ENCODE data around the gene TIAM1. TPM values are rescaled to one million over a fixed set of nuclear protein-coding genes. Genes with fewer than 3 reads are reported as not detected.

TIAM1 gene
- total and polyA plus RNA-seq, 11 donors, result 0.31 to 9.4 (median 1.1) TPM

DNA sequence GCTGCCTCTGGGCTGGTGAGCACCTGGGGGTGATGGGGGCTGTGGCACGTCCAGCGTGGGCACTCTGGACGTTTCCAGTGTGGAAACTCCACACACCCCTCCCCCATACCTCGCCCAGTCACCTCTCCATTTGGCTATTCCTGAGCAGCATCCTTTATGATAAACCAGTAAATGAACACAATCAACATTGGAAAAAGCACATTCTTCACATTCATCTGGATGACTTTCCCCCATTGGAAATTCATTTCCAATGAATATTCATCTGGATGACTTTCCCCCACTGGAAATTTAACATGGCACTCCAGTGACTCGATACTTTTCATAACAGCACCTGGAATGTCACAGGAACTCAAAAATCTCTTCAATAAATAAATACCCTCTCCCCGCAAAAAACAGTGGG, 201.0 kb downstream of the TIAM1 start:
- DNase-seq (no peak), ATAC-seq (no peak)
- intact Hi-C loops (cut with DNase I), result no loop called here
- WGBS, 4 donors, result 84 to 91% (median 89%) methylated on average over 6 of the region's 6 CpGs
- Histone ChIP-seq H3K27me3 (no peaks in the 10 kb centered on the region), H3K4me1 (no peaks in the 10 kb centered on the region), H3K9me3 (no peaks in the 10 kb centered on the region), H3K27ac (no peak overlapping the region), H3K4me3 (no peak overlapping the region), H3K36me3 (no peaks in the 10 kb centered on the region)
- no peak for TF ChIP-seq POLR2A (IDR thresholded peaks at IDR 0.05)
- TF ChIP-seq, protein P1, sequence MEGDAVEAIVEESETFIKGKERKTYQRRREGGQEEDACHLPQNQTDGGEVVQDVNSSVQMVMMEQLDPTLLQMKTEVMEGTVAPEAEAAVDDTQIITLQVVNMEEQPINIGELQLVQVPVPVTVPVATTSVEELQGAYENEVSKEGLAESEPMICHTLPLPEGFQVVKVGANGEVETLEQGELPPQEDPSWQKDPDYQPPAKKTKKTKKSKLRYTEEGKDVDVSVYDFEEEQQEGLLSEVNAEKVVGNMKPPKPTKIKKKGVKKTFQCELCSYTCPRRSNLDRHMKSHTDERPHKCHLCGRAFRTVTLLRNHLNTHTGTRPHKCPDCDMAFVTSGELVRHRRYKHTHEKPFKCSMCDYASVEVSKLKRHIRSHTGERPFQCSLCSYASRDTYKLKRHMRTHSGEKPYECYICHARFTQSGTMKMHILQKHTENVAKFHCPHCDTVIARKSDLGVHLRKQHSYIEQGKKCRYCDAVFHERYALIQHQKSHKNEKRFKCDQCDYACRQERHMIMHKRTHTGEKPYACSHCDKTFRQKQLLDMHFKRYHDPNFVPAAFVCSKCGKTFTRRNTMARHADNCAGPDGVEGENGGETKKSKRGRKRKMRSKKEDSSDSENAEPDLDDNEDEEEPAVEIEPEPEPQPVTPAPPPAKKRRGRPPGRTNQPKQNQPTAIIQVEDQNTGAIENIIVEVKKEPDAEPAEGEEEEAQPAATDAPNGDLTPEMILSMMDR (IDR thresholded peaks at IDR 0.05), result no peak

DNA sequence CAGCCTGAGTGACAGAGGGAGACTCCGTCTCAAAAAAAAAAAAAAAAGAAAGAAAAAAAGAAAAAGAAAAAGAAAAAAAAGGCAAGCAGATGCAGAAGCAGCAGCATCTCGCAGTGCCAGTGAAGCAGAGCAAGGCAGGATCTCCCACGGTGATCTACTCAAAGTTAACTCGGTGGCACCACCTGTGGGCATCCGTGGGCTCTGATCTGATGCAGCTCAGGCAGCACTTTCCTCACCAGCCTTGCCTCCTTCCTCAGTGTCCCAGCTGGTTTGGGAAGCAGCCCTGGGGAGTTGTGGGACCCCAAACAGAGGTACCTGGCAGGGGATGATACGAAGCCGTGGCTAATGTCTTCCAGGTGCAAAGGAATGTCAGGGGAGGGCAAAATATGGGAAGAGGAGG, 201.5 kb downstream of the TIAM1 start:
- WGBS, 4 donors, result 75 to 79% (median 78%) methylated on average over 7 of the region's 7 CpGs
- no peaks in the 10 kb centered on the region for H3K9me3 ChIP-seq
- ATAC-seq, result no peak
- intact Hi-C loops (cut with DNase I), result no loop called here
- TF ChIP-seq, protein P1 (IDR thresholded peaks at IDR 0.05), result no peak
- TF ChIP-seq POLR2A (IDR thresholded peaks at IDR 0.05), result no peak
- H3K4me3 ChIP-seq, result no peak overlapping the region
- H3K27me3 ChIP-seq, result no peaks in the 10 kb centered on the region
- DNase-seq, result peak in 1 of 5 donors; percentile 30
- H3K4me1 ChIP-seq, result no peaks in the 10 kb centered on the region
- H3K27ac ChIP-seq, result no peak overlapping the region
- no peaks in the 10 kb centered on the region for H3K36me3 ChIP-seq

DNA sequence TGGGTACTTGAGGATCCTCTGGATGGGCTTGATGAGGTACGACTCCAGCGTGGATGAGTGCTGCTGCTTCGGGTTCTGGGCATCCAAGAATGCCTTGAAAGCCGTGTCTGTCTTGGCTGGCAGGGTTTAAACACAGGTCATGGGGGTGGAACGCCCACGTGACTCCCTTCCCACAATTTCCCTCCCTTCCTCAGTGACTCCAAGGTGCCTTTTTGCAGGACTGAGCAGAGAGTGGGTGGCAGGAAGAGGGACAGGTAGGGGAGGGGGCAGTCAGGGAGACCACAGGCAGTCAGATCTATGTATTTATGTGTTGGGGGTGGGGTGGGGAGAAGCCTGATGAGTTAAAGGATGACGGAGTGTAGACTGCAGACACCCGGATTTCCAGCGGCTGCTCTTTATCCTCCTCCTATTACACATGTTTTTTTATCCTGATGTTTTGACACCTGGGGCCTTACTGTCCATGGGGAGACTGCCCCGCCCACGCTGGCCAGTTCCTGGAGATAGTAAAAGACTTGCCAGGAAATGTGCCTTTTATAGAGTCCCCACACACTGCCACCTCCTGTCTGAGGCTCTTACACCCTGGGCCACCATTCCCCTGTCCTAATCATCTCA, 202.6 kb downstream of the TIAM1 start:
- Histone ChIP-seq H3K9me3 (no peaks in the 10 kb centered on the region), H3K4me1 (no peaks in the 10 kb centered on the region), H3K36me3 (no peaks in the 10 kb centered on the region), H3K27me3 (no peaks in the 10 kb centered on the region), H3K27ac (no peak overlapping the region), H3K4me3 (no peak overlapping the region)
- WGBS, 4 donors, result 60 to 71% (median 66%) methylated on average over 11 of the region's 11 CpGs
- intact Hi-C loops (cut with DNase I), result no loop called here
- TF ChIP-seq, protein P1 (IDR thresholded peaks at IDR 0.05), result no peak
- no peak for TF ChIP-seq POLR2A (IDR thresholded peaks at IDR 0.05)
- ATAC-seq (peak in 2 of 4 donors; percentile 41 to 51), DNase-seq (no peak)

DNA sequence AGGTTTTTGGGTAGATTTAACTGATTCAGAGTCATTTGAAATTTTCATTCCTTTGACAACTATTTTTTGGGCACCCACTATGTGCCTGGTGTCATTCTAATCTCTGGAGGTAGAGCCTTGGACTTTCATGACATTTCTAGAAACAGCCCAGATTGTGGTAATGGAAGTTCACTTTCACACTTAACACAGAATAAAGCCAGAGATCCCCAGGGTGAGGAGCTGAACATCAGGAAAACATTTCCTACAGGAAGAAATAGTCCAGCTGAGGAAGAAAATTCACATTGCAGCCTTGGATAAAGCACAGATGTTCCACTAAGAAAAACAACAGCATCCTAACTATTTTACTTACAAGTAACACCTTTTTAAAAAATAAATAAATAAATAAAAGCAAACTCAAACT, 203.4 kb downstream of the TIAM1 start:
- no peaks in the 10 kb centered on the region for H3K27me3 ChIP-seq
- H3K36me3 ChIP-seq, result no peaks in the 10 kb centered on the region
- DNase-seq (no peak), ATAC-seq (no peak)
- intact Hi-C loops (cut with DNase I), result no loop called here
- no peaks in the 10 kb centered on the region for H3K9me3 ChIP-seq
- TF ChIP-seq, protein P1 (IDR thresholded peaks at IDR 0.05), result no peak
- TF ChIP-seq POLR2A (IDR thresholded peaks at IDR 0.05), result no peak
- no peak overlapping the region for H3K27ac ChIP-seq
- no peak overlapping the region for H3K4me3 ChIP-seq
- H3K4me1 ChIP-seq, result no peaks in the 10 kb centered on the region

All from heart left ventricle (tissue), 16 donors.